ENCODE results near the gene GFY.

DNA sequence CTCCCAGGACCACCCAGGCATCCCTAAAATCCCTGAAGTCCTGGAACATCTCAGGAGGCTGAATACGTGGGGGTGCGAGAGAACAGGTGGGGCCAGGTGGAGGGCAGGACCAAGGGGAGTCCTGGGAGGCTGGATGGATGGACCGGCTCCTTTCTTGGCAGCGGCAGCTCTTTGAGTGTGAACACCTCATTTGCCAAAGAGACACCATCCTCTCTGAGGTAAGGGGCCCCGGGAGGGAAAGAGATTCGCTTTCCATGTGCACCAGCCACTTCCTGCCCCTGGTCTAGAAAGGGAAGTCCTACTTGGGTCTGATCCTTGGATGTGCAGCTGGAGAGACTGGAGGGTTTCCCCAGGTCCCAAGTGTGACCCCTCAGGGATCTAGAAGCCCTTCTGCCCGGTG is 18.1 kb upstream of the GFY start:
- no peak for TF ChIP-seq POLR2AphosphoS5 (IDR thresholded peaks at IDR 0.05)
- TF ChIP-seq, protein P1, sequence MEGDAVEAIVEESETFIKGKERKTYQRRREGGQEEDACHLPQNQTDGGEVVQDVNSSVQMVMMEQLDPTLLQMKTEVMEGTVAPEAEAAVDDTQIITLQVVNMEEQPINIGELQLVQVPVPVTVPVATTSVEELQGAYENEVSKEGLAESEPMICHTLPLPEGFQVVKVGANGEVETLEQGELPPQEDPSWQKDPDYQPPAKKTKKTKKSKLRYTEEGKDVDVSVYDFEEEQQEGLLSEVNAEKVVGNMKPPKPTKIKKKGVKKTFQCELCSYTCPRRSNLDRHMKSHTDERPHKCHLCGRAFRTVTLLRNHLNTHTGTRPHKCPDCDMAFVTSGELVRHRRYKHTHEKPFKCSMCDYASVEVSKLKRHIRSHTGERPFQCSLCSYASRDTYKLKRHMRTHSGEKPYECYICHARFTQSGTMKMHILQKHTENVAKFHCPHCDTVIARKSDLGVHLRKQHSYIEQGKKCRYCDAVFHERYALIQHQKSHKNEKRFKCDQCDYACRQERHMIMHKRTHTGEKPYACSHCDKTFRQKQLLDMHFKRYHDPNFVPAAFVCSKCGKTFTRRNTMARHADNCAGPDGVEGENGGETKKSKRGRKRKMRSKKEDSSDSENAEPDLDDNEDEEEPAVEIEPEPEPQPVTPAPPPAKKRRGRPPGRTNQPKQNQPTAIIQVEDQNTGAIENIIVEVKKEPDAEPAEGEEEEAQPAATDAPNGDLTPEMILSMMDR (IDR thresholded peaks at IDR 0.05) = no peak
